Measurements from ENCODE around the gene GHRL.
"Not testable (repeated sequence)": the region's sequence is repeated elsewhere in the genome, so short reads cannot be mapped to it uniquely, and the experiment has no call there.

Gene GHRL

DNA sequence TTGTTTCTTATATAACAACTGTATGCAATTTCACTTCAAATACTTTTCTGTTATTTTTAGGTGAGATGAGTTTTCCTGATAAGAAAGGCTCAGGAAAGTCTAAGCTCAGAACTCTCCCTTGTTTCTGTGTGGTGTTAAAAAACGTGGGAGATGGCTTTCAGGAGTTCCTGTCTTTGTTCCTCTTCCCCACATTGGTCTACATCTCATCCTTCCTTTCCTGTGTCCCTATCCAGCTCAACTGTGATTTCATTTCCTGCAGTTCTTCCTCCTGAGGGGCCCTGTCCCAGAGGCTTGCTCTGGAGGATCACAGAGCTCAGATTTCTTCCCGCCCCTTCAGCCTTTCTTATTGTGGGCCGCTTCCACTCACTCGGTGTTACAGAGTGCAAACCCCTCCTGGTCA, 17.0 kb upstream of the GHRL start:
- FAIRE-seq (no peak), DNase-seq (ENCODE audit: insufficient read length) (no peak)
- no peak for TF ChIP-seq POLR2A (IDR thresholded peaks at IDR 0.05; ENCODE audit: low read depth, low read length)
- TF ChIP-seq POLR2AphosphoS5 (IDR thresholded peaks at IDR 0.05; ENCODE audit: low read depth, low read length) = no peak
- TF ChIP-seq TAF1 (IDR thresholded peaks at IDR 0.05; ENCODE audit: borderline replicate concordance, low read depth, low read length) = no peak

DNA sequence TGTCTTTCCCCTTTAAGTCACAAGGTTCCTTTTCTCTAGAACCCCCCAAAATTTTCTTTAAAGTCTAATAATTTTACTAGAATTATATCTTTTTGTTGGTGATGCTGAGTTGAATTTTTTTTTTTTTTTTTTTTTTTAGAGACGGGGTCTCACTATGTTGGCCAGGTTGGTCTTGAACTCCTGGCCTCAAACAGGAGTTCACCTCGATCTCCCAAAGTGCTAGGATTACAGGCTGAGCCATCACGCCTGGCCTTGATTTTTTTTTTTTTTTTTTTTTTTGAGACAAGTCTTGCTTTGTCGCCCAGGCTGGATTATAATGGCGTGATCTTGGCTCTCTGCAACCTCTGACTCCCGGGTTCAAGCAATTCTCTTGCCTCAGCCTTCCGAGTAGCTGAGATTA, 15.9 kb upstream of the GHRL start:
- DNase-seq (ENCODE audit: insufficient read length) (no peak), FAIRE-seq (no peak)
- TF ChIP-seq POLR2A (IDR thresholded peaks at IDR 0.05; ENCODE audit: low read depth, low read length) (no peak), POLR2AphosphoS5 (IDR thresholded peaks at IDR 0.05; ENCODE audit: low read depth, low read length) (no peak), TAF1 (IDR thresholded peaks at IDR 0.05; ENCODE audit: borderline replicate concordance, low read depth, low read length) (no peak)

DNA sequence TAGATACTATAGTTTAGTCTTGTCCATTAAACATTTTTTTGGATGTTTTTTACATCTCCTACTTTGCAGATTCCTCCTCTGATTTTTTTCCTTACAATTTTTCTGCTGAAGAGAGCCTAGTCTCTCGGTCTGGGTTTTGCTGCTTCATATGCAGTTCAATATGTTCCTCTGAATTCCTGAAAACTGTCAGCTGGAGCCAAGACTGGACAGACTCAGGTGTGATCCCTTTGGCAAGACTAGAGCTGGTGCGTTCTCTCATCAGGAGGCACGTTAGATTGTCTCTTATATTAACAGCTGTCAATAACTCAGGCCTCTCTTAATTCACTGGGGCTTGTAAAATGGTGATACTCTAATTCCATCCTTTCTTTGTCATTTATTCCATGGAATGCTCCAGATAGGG, 13.4 kb upstream of the GHRL start:
- TF ChIP-seq POLR2A (IDR thresholded peaks at IDR 0.05; ENCODE audit: low read depth, low read length) = no peak
- TF ChIP-seq TAF1 (IDR thresholded peaks at IDR 0.05; ENCODE audit: borderline replicate concordance, low read depth, low read length) = no peak
- no peak for TF ChIP-seq POLR2AphosphoS5 (IDR thresholded peaks at IDR 0.05; ENCODE audit: low read depth, low read length)
- FAIRE-seq (no peak), DNase-seq (ENCODE audit: insufficient read length) (no peak)

DNA sequence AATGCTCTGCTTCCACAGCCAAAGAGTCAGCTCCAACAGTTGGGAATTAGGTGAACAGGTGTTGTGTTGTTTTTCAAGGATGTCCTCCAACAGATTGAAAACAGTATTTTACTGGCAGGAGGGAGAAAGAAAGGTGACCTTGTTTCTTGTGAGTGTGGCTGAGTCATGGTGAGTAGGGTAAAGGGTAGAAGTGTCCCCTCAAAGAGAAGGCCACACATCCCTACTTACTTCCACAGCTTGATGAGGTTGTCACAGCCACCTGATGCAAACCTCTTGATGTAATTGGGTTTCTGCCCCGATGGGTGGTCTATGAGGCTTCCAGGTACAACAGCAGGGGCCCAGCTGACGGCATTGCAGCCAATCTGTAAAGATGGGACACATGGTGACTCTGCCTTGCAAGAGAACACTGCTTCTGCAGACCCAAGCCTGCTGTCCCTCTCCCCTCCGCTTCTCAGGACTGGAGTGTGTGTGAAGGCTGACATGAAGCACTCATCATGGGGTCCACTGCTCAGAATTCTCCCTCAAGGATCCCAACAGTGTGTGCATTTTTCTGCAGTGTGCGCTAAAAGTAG, 12.7 kb upstream of the GHRL start:
- FAIRE-seq (no peak), DNase-seq (ENCODE audit: insufficient read length) (no peak)
- TF ChIP-seq POLR2AphosphoS5 (IDR thresholded peaks at IDR 0.05; ENCODE audit: low read depth, low read length) (no peak), TAF1 (IDR thresholded peaks at IDR 0.05; ENCODE audit: borderline replicate concordance, low read depth, low read length) (no peak), POLR2A (IDR thresholded peaks at IDR 0.05; ENCODE audit: low read depth, low read length) (no peak)

DNA sequence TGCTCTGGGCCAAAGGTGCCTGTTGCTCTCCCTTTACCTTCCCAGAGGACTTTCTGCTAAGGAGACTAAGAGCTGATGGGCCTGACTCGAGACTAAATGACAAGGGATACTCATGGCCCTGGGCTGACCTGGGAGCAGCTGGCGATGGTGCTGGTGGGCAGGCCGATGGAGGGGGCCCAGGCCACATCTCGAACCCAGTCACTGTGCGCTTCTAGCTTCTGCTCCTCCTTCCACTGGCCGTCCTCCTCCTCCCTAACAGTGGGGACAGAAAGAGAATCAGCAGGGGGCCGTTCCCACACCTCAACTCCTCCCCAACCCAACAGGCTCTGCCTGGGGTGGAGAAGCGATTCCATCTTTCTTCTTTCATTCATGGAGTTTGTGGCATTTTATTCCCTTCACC, 12.2 kb upstream of the GHRL start:
- FAIRE-seq (no peak), DNase-seq (ENCODE audit: insufficient read length) (no peak)
- TF ChIP-seq TAF1 (IDR thresholded peaks at IDR 0.05; ENCODE audit: borderline replicate concordance, low read depth, low read length) = no peak
- TF ChIP-seq POLR2A (IDR thresholded peaks at IDR 0.05; ENCODE audit: low read depth, low read length) = no peak
- no peak for TF ChIP-seq POLR2AphosphoS5 (IDR thresholded peaks at IDR 0.05; ENCODE audit: low read depth, low read length)

DNA sequence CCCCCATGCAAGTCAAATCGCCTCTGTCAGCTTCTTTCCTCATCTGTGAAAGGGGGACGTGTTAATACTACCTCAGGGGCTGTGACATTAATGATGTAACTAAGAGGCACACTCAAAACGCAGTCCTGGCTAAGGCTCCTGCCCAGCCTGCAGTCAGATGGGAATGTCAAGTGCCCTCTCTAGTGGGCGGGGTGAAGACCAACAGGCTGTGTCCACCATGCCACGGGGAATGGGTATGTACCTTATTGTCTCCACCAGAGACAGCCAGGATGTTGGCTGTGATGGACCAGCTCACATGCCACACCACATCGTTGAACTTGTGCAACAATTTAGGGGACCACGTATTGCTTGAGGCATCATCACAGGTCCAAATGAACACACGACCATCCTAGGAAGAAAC, 11.0 kb upstream of the GHRL start:
- TF ChIP-seq POLR2A (IDR thresholded peaks at IDR 0.05; ENCODE audit: low read depth, low read length) = 0 out of 2 replicates have a peak, but pooled peaks have one; percentile 14
- no peak for TF ChIP-seq TAF1 (IDR thresholded peaks at IDR 0.05; ENCODE audit: borderline replicate concordance, low read depth, low read length)
- TF ChIP-seq POLR2AphosphoS5 (IDR thresholded peaks at IDR 0.05; ENCODE audit: low read depth, low read length) = no peak
- no peak for FAIRE-seq

DNA sequence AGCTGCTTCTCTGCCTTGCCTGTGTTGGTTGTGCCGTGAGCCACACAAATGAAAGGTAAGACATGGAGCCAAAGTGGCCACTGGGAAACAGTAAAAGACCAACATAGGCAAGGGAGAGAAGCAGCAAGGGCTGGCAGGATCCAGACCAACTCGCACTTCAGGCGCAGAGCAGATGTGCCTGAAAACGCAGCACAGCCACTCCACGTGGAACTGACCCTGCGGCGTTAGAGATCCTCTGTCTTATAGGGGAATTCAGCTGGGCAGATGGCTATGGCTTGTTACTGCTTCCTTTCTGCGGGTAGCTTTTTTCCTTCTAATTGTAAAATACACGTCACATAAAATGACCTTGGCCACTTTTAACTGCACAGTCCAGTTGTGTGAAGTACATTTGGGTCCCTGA, 10.4 kb upstream of the GHRL start:
- no peak for FAIRE-seq

More for the DNA sequence above, 11.0 kb upstream of the GHRL start:
- DNase-seq (ENCODE audit: insufficient read length) = no peak

DNA sequence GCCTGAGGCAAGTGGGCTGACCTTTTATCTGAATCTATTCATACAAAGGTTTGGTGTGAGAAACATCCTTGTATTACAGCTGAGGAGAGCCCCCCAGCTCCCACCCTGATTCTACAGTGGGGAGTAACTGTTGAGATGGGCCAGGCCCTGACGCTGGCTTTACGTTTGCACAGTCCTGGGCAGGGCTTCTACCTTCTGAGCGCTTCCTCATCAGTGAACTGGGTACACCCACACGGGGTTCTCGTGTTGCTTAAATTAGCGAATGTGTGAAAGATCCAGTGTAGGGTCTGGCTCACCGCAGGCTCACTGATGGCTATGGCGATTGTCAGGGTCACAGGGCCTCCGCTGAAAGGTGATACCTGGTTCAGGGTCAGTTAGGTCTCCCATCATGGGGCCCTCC, 7.3 kb upstream of the GHRL start:
- TF ChIP-seq POLR2AphosphoS5 (IDR thresholded peaks at IDR 0.05; ENCODE audit: low read depth, low read length) (no peak), POLR2A (IDR thresholded peaks at IDR 0.05; ENCODE audit: low read depth, low read length) (no peak), TAF1 (IDR thresholded peaks at IDR 0.05; ENCODE audit: borderline replicate concordance, low read depth, low read length) (no peak)
- DNase-seq (ENCODE audit: insufficient read length) (no peak), FAIRE-seq (no peak)

More for the DNA sequence above, 10.4 kb upstream of the GHRL start:
- no peak for DNase-seq (ENCODE audit: insufficient read length)
- TF ChIP-seq POLR2A (IDR thresholded peaks at IDR 0.05; ENCODE audit: low read depth, low read length) (no peak), POLR2AphosphoS5 (IDR thresholded peaks at IDR 0.05; ENCODE audit: low read depth, low read length) (no peak), TAF1 (IDR thresholded peaks at IDR 0.05; ENCODE audit: borderline replicate concordance, low read depth, low read length) (no peak)

DNA sequence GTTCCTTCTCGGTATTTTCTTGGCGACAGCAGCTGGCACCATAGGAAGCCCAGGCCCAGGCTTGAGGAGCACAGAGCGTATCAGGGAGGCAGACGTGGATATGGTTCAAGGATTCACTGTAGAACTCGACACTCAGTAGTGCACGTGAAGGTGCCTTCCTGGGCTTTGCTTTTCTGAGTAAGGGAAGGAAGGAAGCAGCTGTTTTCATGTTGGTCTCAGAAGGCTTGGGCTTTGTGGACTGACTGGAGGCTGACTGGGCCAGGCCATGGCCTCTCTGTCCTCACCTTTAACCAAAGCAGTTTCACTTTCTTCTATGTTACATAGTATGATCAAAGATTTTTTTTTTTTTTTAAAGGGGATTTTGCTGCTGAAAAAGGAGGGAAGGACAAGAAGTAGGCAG, 6.9 kb upstream of the GHRL start:
- no peak for FAIRE-seq
- DNase-seq (ENCODE audit: insufficient read length) = no peak
- peak; percentile 57 for TF ChIP-seq POLR2AphosphoS5 (IDR thresholded peaks at IDR 0.05; ENCODE audit: low read depth, low read length)
- TF ChIP-seq POLR2A (IDR thresholded peaks at IDR 0.05; ENCODE audit: low read depth, low read length) = 0 out of 2 replicates have a peak, but pooled peaks have one; percentile 20
- TF ChIP-seq TAF1 (IDR thresholded peaks at IDR 0.05; ENCODE audit: borderline replicate concordance, low read depth, low read length) = no peak

DNA sequence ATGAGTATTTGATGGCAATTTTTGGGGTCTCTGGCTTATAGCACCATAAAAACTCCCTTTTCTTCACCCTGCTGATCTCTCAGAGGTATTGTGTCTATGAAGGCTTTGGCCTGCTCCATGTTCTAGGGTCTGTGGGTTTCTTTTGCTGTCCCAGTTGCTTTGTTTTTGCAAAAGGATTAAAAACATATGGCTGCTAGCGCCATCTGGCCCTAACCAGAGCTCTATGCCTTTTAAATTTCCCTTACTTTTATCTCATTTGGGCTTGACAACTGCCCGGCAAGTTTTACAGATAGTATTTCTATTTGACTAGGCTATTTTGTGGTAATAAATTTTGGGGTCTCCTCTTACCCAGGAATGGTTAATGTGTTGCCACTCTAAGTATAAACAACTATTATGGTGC, 6.4 kb upstream of the GHRL start:
- TF ChIP-seq TAF1 (IDR thresholded peaks at IDR 0.05; ENCODE audit: borderline replicate concordance, low read depth, low read length) (no peak), POLR2AphosphoS5 (IDR thresholded peaks at IDR 0.05; ENCODE audit: low read depth, low read length) (no peak), POLR2A (IDR thresholded peaks at IDR 0.05; ENCODE audit: low read depth, low read length) (no peak)
- no peak for FAIRE-seq
- no peak for DNase-seq (ENCODE audit: insufficient read length)

DNA sequence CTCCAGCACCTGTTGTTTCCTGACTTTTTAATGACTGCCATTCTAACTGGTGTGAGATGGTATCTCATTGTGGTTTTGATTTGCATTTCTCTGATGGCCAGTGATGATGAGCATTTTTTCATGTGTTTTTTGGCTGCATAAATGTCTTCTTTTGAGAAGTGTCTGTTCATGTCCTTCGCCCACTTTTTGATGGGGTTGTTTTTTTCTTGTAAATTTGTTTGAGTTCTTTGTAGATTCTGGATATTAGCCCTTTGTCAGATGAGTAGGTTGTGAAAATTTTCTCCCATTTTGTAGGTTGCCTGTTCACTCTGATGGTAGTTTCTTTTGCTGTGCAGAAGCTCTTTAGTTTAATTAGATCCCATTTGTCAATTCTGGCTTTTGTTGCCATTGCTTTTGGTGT, 5.3 kb upstream of the GHRL start:
- DNase-seq (ENCODE audit: insufficient read length); FAIRE-seq: not testable (repeated sequence)

DNA sequence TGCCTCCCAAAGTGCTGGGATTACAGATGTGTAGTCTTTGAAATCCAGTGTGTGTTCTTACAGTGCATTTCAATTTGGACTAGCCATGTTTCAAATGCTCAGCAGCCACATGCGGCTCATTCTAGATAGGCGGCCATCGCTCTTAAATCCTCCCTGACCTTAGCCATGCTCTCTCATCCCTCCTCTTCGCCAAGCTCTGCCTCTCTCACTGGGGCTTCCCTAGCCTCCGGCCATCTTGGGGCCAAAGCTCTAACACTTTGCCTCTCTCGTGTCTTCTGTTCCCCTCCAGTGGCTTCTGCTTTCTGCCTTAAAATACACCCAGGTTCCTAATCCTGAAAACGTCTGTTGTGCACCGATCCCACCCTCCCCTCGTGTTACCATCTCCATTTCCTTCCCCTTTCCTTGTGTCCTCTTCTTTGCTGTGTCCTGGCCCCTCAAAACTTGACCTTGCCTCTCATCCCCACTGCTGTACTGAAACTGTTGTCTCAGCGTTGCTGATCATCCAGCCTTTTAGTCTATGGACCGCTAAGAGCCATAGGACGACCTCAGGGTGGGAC, 1.4 kb upstream of the GHRL start:
- DNase-seq (ENCODE audit: insufficient read length) (no peak), FAIRE-seq (no peak)
- TF ChIP-seq TAF1 (IDR thresholded peaks at IDR 0.05; ENCODE audit: borderline replicate concordance, low read depth, low read length) (no peak), POLR2AphosphoS5 (IDR thresholded peaks at IDR 0.05; ENCODE audit: low read depth, low read length) (no peak), POLR2A (IDR thresholded peaks at IDR 0.05; ENCODE audit: low read depth, low read length) (no peak)
